GM19025 (cell line): ENCODE data around the gene APBA2.
"Not testable (repeated sequence)": the region's sequence is repeated elsewhere in the genome, so short reads cannot be mapped to it uniquely, and the experiment has no call there.

Experiments used
- ATAC-seq: cut with Tn5 transposase; IDR thresholded peaks from one replicate; pipeline ENCODE4 v1.9.1; 2021; ENCODE audit warnings: mild to moderate bottlenecking, low read depth, moderate library complexity; ENCODE audit not compliant: unreplicated experiment

The APBA2 gene

DNA sequence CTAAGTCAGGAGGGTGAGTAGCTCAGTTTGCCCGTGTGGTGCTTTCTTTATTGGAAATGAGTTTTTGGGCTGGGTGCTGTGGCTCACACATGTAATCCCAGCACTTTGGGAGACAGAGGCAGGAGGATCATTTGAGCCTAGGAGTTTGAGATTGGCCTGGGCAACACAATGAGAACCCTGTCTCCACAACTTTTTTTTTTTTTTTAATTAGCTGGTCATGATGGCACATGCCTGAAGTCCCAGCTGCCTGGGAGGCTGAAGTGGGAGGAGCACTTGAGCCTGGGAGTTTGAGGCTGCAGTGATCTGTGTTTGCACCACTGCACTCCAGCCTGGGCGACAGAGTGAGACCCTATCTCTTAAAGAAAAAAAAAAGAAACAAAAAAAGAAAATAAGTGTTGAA, 208.9 kb downstream of the APBA2 start:
- ATAC-seq = no peak

DNA sequence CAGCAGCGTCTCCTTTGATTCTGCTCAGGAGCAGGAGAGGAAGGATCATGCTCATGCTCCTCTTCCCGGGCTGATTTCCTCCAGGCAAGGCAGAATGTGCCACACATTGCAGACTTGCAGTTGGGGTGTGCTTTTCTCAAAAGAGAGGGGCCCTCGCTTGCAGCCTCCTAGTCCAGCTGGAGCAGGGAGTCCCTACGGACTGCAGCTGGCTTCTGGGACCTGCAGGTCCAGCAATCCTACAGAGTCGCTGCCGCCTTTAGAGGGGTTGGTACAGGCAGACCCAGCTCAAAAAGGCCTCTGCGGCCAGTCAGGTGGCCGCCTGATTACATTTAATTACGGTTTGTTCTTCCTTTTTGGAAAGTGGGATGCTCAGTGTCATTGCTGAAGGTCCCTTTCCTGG, 210.0 kb downstream of the APBA2 start:
- ATAC-seq = no peak

DNA sequence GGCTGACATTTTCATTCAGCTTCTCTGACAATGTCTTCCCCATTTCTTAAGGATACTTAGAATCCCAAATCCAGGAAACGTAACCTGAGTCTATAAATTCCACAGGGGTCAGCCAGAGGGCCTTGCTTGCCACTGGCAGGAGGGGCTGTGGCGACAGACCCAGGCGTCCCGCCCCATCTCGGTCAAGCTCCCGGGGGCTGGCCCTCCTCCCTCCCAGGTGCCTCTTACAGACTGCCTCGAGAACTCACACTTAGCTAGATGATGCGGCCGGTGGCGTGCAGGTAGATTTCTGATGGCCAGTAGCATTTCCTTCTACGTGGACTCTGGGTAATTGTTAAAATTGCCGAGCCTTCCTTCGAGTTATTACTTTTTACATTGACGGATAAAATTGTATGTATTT, 211.4 kb downstream of the APBA2 start:
- no peak for ATAC-seq

DNA sequence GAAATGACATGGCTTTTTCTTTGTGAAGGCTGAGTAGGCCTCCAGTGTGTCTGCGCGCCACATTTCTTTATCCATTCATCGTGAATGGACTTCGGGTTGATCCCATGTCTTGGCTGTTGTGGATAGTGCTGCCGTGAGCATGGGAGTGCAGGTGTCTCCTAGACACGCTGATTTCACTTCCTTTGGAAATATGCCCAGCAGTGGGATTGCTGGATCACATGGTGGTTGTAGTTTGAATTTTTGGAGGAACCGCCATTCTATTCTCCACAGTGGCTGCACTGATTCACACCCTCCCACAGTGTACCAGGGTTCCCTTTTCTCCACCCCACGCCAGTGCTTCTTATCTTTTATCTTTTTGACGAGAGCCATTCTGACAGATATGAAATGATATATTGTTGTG, 212.2 kb downstream of the APBA2 start:
- no peak for ATAC-seq

DNA sequence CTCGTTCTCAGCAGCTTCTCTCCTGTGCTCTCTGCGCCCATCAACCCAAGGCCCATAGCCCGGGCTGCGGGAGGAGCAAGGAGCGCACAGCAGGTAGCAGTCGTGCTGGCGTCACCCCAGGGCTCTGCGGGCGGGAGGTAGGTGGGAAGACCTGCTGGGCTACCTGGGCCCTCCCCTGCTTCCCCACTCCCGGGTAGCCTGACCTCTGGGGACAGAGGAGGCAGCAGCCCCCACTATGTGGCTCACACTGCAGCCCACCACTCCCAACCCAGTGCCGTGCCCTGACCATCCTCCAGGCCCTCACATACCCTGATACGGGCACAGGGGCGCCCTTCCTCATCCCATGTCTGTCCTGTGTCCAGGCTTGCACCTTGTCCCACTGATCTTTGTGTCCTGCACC, 212.9 kb downstream of the APBA2 start:
- no peak for ATAC-seq

DNA sequence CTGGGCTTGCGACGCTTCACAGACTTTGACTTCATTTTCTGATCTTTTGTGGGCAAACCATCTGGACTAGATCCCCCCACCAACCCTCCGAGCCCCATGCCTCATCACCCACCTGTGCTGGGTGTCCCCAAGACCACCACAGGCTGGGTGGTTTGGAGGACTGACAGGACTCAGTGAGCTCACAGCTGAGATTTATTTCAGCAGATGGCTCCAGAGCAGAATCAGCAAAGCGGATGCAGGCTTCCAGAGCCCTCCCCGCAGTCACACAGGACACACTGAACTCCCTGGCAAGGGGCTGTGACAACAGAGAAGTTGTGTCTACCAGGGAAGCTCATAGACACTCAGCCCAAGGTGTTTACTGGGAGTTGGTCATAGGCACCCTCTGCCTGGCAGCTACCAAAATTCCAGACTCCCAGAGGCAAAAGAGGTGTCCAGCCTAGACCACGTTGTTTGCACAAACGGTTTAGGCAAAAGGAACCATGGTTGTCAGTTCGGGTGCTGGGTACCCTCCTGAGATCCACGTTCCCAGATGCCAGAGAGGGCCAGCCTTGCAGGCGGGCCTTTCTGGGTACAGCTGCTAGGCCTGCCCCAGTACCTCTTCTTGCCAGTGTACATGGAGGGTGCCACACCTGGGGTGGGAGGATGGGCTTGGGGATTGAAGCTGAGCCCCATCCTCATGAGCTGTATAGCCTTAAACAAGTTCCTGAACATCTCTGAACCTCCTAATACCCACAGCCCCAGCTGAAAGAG, 213.5 kb downstream of the APBA2 start:
- no peak for ATAC-seq

DNA sequence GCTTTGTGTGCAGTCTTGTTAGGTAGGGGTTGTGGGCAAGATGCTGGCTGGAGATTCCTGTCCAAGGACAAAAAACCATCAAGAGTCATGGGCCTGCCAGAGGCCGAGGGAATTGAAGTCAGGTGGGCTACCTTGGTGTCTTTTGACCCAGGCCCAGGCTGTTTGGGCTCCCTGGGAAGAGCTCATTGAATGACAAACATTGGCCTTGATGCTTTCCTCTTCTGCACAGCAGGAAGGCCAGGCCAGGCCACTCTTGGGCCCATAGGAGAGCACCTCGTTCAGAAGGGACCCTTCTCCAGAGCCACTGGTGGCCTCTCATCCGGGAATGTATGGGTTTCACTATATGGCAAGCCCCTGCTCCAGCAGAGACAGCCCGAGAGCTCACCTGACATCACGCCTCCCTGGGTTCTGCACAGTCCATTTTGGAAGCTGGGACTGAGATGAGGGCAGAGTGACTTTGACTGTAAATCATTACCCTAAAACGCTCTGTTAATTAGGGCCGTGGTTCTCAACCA, 214.8 kb downstream of the APBA2 start:
- no peak for ATAC-seq

DNA sequence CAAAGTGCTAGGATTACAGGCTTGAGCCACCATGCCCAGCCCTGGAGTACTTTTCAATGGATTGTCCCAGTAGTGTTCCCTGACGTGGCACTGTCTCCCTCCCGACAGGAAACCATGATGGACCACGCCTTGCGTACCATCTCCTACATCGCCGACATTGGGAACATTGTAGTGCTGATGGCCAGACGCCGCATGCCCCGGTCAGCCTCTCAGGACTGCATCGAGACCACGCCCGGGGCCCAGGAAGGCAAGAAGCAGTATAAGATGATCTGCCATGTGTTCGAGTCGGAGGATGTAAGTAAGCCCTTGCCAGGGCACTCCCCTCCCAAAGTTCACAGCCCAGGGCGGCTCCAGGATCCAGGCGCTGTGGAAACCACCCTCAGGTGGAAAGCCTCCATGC, 215.7 kb downstream of the APBA2 start:
- no peak for ATAC-seq

DNA sequence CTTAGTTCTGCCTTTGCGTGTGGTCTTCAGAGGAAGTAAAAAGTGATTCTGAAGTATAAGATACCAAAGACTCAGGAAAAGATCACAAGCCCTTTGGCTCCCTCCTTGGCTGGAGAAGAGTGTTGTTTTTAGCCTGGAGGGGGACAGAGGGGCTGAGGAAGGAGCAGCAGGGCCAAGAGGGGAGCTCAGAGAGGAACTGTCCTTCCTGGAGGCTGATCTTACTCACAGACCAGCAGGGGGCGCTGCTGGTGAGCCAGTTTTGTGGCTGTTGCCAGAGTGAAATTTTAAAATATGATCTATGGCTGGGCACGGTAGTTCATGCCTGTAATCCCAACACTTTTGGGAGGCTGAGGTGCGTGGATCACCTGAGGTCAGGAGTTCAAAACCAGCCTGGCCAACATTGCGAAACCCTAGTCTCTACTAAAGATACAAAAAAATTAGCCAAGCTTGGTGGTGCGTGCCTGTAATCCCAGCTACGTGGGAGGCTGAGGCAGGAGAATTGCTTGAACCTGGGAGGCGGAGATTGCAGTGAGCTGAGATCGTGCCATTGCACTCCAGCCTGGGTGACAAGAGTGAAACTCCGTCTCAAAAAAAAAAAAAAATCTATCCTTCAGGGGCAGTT, 216.5 kb downstream of the APBA2 start:
- ATAC-seq = not testable (repeated sequence)

DNA sequence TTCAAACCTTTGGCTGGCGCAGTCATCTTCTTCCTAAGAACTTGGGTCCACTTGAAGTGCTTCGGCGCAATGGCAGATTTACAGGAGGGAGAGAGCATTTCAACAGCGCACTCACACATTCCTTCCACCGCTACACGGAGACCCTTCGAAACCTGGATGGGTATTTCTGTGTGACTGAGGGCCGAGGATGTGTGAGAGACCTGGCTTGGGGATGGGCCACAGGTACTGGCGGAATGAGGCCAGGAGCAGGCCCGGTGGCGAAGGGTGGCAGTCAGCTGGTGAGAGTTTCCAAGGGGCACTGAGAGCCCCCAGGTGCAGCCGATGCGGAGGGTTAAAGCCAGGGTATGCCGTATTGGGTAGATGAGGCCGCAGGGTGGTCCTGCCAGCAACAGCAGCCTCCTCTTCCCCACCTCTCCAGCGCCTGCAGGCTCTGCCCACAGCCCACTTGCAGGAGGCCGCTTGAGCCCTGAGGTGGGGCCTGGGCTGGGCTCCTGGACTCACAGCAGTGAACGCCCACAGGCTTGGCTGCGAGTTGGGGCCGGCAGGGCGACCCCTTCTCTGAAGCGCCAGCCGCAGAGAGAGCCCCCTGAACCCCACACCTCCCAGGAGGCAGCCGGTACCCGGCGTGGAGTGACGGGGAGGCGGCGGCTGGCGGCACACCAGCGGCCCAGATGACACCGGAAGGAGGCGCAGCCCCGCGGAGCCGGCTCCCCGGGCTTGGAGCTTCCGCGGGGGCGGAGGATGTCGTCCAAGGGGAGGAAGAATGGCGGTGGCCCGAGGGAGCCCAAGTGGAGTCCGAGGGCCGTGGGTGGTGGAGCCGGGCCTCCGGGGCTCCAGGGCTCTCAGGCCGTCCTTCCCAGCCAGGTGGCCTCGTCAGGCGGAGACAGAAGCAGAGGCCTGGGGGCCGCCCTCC, 217.4 kb downstream of the APBA2 start:
- no peak for ATAC-seq

DNA sequence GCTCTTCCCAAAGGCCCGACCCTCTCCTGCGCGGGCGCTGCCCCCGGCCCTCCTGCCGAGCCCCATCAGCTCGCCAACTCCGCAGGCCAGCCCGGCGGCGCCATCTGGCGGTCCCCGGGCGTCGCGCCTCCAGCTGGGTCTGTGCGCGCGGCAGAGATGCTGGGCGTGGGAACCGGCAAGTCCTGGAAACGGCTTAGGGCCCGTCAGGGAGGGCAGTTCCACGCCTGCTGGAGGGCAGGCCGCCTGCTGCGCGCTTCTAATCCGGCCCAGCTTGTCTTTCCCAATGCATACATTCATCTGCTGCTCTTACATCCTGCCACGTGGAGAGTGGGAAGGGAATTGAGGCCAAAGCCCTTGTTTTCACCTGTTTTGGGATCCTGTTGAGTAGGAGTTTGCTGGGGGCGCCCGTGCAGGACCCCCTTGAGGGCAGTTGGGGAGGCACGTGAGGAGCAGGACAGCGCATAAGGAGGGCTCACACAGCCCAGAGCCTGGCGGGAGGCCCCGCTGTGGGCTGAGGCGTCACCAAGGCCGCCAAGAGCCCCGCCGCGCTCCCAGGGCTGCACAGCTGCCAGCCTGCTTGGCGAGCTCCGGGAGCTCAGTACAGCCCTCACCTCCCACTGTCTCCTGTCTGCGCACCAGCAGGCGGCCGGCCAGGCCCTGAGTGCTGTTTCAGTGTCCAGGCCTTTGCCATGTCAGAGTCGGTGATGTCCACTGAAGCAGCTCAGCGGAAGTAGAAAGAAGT, 218.2 kb downstream of the APBA2 start:
- no peak for ATAC-seq

DNA sequence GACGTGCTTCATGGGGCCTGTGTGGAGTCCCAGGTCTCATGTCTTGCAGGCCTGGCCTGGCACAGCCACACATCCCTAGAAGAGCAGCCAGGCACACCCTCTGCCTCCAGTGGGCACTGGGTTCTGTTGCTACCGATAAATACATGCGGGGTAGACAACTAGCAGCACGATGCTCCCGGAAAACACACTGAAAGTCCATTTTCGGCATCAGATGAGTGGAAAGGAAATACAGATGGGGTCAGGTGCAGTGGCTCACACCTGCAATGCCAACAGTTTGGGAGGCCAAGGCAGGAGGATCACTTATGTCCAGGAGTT, 218.7 kb downstream of the APBA2 start:
- ATAC-seq = no peak

DNA sequence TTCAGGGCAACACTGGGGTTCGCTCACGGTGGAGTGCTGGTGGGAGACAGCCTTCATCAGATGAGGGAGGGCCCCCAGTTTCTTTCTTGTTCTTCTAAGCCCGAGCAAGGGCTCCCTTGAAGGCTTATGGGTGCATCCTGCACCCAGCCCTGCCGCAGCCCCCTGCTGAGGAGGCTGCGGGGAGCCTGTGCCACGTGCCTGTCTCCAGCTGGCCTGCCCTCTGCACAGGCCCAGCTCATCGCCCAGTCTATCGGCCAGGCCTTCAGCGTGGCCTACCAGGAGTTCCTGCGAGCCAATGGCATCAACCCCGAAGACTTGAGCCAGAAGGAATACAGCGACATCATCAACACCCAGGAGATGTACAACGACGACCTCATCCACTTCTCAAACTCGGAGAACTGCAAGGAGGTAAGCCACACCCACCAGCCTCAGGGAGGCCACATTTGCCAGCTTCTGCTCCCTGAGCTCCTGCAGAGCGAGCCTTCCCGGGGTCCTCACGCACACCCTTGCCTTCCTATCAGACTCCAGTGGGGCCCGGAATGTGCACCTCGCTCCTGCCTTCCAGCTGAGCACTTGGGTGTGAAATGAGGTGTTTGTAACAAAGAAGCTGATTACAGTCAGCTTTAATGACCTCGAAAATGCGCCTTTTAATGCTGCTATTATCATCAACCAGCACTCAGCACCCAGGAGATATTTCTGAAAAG, 219.5 kb downstream of the APBA2 start:
- ATAC-seq = no peak

DNA sequence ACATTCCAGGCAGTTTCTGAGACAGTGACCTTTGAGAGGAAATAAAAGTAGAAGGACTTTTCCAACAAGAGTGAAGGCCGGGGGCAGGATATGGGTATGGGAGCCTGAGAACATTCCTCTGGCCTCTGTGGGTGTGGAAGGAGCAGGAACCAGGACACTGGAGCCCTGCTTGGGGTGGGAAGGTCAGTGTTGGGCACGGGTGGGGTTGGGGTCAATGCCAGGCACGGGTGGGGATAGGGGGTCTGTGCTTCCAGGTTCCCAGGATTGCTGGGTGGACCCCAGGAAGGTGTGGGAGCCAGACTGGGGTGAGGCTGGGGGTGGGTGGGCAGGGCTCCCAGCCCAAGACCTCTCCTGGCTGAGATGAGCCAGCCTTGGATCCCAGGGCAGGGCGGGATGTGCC, 220.3 kb downstream of the APBA2 start:
- no peak for ATAC-seq

DNA sequence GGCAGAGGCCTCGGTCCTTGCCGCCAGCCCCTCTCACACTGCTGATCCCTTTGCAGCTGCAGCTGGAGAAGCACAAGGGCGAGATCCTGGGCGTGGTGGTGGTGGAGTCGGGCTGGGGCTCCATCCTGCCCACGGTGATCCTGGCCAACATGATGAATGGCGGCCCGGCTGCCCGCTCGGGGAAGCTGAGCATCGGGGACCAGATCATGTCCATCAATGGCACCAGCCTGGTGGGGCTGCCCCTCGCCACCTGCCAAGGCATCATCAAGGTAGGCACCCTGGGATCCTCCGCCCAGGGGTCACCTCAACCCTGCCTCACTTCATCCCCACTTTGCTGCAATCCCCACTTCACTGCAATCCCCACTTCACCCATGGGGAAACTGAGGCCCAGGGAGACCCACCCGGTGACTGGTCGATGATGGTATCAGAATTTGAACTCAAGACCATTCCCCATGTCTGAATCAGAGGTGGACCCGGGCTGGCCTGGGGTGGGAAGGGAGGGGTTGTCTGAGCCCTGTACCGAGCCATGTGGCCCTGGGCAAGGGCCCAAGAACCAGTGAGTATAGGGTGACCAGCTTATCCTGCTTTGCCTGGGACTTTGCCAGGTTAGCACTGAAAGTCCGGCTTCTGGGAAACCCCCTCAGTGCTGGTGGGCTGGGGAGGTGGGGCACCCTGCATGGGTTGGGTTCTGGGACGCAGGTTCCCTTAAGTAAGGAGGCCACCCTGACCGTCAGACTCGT, 220.9 kb downstream of the APBA2 start:
- no peak for ATAC-seq

DNA sequence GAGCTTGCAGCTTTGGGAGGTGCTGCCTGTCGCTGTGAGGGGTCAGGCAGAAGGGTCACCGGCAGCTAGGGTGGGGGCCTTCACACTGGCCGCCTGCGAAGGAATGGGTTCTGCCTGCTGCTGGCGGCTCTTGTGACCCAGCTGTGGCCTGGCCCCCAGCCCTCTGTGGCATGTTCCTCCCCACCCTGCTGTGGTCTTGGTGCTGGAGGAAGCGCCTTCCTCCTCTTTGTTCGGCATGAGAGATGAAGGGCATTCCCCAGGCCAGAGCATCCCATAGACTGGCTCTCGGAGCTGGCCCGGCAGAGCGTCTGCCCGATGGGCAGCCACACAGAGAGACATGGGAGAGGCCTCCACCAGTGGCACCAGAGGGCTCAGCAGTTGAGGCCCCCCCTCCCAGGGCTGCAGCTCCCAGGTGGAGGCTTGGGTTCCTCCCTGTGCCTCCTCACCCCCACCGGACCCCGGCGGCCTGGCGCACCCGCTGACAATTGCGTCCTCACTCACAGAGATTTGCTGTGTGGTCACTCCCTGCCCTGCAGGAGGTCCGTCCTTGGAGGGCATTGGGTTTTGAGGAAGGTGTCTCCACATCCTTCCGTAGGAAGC, 221.6 kb downstream of the APBA2 start:
- ATAC-seq = no peak

DNA sequence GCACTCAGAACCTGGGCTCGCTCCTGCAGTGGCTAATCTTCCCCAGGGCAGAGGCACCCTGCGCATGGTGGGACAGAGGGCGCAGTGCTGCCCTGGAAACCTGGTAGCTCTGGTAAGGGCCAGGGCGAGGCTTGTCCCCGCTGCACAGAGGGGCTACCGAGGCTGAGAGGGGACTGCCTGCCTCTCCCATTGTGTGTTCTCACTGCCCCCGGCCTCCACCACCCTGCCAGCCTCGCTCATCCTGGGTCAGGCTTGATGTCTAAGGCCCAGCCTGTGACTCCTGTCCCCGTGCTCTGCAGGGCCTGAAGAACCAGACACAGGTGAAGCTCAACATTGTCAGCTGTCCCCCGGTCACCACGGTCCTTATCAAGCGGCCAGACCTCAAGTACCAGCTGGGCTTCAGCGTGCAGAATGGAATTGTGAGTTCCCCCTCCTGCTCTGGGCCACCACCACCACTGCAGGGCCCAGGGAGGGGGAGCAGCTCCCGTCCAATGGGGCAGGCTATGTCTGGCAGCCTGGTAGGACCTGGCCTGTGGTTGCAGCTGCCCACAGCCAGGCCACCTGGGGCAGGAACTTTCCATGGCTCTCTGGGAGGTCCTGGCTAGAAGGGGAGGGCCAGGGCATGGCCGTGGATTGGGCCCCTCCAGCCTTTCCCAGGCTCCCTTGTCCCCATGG, 222.3 kb downstream of the APBA2 start:
- no peak for ATAC-seq

DNA sequence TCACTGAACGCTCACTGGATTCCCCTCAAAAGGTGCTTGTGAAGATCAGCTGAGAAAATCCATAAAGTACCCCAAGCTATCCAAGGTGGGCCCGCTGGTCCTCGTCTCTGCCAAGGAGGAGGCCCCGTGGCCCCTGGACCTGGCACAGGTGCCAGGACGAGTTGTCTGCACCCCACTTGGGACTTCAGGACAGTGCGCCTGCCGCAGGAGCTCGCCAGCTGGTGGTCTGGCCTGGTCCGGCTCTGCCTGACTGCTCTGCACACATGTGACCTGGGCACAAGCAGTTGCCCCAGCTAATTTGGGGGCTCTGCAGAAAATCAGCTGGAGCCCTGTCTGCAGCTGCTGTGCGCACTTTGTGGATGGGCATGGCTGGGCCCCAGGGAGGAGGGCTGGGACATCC, 224.0 kb downstream of the APBA2 start:
- ATAC-seq = no peak
